ENCODE data around the gene HLX. TPM values are rescaled to one million over a fixed set of nuclear protein-coding genes. Genes with fewer than 3 reads are reported as not detected.
A peak's percentile ranks its signal among the peaks of the same experiment; 100 is the strongest.

HLX gene
- total and polyA plus RNA-seq, 2 donors, result 8.2 to 12.9 TPM

DNA sequence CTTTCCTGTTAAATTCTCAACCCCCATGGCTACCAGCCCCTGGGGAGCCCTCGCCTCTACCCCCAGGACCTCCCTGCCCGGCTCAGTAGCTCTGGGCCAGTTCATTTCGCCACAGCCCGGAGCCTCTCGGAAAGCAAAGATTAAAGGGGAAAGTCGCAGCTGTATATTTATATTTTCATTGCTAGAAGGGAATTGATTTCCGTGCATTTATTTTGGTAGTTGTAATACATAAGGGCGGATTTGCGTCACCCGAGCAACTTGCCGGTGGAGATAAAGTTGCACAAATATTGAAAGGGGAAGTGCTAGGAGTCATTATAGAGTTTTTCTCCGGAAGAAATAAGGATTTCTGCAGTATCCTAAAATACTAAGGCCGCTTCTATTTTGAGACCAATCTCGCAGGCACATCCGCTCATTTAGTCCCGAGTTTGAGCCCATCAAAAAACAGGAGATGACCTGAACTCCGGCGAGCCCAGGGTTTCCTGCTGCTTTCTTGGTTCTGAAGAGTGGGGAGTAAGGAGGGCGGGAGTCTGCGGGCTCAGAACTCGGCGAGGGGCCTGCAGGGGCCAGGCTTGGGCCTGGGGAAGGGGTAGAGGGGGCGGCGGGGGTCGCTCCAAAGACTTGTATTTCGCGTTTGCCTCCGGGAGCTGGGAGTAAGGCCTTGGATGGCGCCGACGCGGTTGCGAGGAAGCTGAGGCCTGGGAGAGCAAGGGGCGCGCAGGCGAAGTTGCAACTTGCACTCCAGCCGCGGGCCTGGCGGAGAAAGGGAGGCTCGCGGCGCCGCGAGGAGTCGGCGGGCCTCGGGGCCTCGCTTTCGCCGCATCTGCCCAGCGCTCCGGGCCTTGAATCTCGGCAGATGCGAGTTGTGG is 2.5 kb upstream of the HLX start:
- no peaks in the 10 kb centered on the region for H3K36me3 ChIP-seq (ENCODE audit: insufficient read depth)
- H3K4me3 ChIP-seq (ENCODE audit: low read depth, low read length), result peak overlapping the region; percentile 14
- 54% methylated on average over 54 of the region's 54 CpGs for whole genome bisulfite sequencing
- no peak for DNase-seq (ENCODE audit: extremely low spot score)
- peaks cover 2% of the 10 kb centered on the region for H3K4me1 ChIP-seq (ENCODE audit: insufficient read depth)
- H3K27ac ChIP-seq (ENCODE audit: low read depth), result no peak overlapping the region

DNA sequence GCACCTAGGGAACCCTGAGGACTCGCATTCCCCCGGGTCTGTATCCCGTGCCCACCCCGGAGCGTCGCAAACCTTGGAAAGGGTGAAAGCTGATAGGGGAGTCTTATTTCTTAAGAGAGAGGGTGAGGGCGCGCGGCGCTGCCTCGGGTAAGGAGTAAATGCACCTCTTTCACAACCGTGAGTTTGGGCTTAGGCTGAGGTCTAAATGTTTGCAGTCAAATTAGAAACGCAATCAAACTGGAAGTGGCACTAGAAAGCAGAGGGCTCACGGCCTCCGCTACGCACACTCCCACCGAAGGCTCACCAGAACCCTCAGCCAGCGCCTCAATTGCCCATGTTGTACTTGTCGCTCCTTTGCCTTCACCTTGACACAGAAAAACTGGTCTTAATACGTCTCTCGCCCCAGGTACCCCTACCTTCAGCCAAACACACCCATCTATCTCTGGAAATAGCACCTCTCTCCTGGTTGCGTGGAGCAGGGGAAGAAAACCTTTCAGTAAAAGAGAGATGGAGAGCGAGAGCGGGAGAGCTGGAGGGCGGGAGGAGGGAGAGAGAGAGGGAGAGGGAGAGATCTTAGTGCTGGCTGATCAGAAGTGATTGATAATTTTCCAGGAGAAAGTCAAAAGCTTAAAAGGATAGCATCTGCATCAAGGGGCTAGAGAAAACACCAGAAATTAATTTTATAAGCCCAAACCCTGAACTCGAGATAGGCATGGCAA is 1.7 kb upstream of the HLX start:
- DNase-seq (ENCODE audit: extremely low spot score), result no peak
- 60% methylated on average over 26 of the region's 26 CpGs for WGBS
- Histone ChIP-seq H3K4me1 (ENCODE audit: insufficient read depth) (peaks cover 2% of the 10 kb centered on the region), H3K27ac (ENCODE audit: low read depth) (no peak overlapping the region), H3K36me3 (ENCODE audit: insufficient read depth) (no peaks in the 10 kb centered on the region), H3K4me3 (ENCODE audit: low read depth, low read length) (peak overlapping the region; percentile 14)

DNA sequence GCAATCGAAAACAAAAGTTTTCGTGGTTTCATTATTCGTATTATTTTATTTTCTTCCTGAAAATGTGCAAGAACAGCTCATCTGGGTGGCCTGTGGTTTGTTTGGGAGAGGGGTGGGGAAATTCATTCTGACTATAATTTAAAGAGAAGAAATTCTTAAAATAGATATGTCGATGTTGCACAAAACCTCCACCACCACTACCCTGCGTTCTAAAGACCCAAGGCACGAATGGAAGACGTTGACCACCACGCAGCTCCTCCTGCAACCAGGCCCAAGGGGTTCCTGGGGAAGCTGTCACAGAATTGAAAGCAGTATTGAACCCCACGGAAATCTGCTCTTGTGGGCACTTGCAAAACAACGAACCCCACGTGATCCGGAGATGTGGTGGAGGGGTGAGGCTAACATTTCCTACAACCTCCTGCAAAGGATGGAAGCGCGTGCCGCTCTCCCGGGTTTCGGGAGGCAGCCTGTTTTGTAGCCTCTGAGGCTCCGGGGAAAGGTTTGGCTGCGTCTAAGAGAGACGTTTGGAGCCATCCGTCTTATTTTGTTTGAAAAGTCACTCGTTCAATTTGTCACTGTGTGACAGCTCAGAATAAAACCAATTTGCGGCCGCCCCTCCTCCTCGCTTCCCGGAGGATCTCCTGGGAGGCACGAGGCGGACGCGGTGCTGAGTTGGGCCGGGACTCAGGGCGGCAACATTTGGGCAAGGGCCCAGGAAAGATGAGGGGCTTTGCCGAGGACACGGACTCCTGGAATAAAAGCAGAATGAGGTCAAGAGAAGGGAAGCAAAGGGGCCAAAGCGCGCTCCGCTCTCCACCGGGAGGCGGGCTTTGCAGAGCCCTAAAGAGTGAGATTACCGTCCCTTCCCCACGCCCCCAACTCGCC is 810 bp upstream of the HLX start:
- H3K4me3 ChIP-seq (ENCODE audit: low read depth, low read length), result peak overlapping the region; percentile 84
- peaks cover 2% of the 10 kb centered on the region for H3K4me1 ChIP-seq (ENCODE audit: insufficient read depth)
- H3K36me3 ChIP-seq (ENCODE audit: insufficient read depth), result no peaks in the 10 kb centered on the region
- 21% methylated on average over 42 of the region's 42 CpGs for WGBS
- no peak for DNase-seq (ENCODE audit: extremely low spot score)
- peak overlapping the region; percentile 27 for H3K27ac ChIP-seq (ENCODE audit: low read depth)

DNA sequence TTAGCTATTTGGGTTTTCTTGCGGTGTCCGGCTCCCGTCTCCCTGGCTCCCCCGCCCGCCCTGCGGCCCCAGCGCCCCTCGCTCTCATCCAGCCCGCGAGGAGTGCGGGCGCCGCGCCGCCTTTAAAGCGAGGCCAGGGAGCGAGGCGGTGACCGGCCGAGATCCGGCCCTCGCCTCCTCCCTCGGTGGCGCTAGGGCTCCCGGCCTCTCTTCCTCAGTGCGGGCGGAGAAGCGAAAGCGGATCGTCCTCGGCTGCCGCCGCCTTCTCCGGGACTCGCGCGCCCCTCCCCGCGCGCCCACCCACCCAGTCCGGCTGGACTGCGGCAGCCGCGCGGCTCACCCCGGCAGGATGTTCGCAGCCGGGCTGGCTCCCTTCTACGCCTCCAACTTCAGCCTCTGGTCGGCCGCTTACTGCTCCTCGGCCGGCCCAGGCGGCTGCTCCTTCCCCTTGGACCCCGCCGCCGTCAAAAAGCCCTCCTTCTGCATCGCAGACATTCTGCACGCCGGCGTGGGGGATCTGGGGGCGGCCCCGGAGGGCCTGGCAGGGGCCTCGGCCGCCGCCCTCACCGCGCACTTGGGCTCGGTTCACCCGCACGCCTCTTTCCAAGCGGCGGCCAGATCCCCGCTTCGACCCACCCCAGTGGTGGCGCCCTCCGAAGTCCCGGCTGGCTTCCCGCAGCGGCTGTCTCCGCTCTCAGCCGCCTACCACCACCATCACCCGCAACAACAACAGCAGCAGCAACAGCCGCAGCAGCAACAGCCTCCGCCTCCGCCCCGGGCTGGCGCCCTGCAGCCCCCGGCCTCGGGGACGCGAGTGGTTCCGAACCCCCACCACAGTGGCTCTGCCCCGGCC is 492 bp downstream of the HLX start:
- Histone ChIP-seq H3K36me3 (ENCODE audit: insufficient read depth) (no peaks in the 10 kb centered on the region), H3K4me1 (ENCODE audit: insufficient read depth) (peaks cover 2% of the 10 kb centered on the region), H3K4me3 (ENCODE audit: low read depth, low read length) (peak overlapping the region; percentile 84), H3K27ac (ENCODE audit: low read depth) (peak overlapping the region; percentile 89)
- no peak for DNase-seq (ENCODE audit: extremely low spot score)
- WGBS, result under 1% methylated on average over 94 of the region's 94 CpGs

DNA sequence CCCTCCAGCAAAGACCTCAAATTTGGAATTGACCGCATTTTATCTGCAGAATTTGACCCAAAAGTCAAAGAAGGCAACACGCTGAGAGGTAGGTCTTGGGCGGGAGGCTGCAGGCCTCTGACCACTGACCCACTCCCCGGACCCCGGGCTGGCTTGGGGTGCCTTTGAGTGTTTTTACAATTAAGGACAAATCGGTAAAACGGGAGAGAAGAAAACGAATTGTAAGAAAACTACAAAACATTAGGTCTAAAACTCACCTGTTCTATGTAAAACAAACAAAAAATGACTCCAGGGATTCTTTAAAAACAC is 1.1 kb downstream of the HLX start:
- Histone ChIP-seq H3K4me3 (ENCODE audit: low read depth, low read length) (peak overlapping the region; percentile 84), H3K27ac (ENCODE audit: low read depth) (no peak overlapping the region), H3K4me1 (ENCODE audit: insufficient read depth) (peaks cover 2% of the 10 kb centered on the region), H3K36me3 (ENCODE audit: insufficient read depth) (no peaks in the 10 kb centered on the region)
- WGBS, result 28% methylated on average over 8 of the region's 8 CpGs
- no peak for DNase-seq (ENCODE audit: extremely low spot score)

DNA sequence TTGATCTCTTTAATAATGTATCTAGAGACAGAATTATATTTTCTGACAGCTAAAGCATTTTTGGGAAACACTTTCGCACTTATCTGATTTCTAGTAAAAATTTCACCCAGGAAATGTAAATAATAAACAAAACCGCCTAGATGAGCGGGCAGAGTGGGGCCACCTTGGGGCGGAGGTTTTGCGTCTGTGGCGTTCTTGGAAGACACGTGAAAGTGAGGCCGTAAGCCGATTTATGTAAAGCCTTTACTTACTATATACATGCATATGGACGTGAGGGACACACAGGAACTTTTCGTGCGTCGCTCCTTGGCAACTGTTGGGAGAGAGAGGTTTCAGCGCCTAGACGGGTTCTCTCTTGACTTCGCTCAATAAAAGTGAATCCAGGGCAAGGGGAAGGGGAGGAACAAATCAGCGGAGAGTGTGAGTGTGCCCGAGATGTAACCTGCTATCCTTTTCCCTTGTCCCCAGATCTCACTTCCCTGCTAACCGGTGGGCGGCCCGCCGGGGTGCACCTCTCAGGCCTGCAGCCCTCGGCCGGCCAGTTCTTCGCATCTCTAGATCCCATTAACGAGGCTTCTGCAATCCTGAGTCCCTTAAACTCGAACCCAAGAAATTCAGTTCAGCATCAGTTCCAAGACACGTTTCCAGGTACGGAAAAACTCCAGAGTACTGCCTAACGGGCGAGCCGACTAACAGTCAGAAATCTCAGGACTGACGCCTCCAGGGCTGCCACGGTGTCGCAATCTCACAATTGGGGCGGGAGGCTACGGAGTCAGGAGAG is 1.7 kb downstream of the HLX start:
- peaks cover 2% of the 10 kb centered on the region for H3K4me1 ChIP-seq (ENCODE audit: insufficient read depth)
- 44% methylated on average over 37 of the region's 37 CpGs for WGBS
- H3K36me3 ChIP-seq (ENCODE audit: insufficient read depth), result no peaks in the 10 kb centered on the region
- DNase-seq (ENCODE audit: extremely low spot score), result no peak
- H3K27ac ChIP-seq (ENCODE audit: low read depth), result no peak overlapping the region
- H3K4me3 ChIP-seq (ENCODE audit: low read depth, low read length), result peak overlapping the region; percentile 13

DNA sequence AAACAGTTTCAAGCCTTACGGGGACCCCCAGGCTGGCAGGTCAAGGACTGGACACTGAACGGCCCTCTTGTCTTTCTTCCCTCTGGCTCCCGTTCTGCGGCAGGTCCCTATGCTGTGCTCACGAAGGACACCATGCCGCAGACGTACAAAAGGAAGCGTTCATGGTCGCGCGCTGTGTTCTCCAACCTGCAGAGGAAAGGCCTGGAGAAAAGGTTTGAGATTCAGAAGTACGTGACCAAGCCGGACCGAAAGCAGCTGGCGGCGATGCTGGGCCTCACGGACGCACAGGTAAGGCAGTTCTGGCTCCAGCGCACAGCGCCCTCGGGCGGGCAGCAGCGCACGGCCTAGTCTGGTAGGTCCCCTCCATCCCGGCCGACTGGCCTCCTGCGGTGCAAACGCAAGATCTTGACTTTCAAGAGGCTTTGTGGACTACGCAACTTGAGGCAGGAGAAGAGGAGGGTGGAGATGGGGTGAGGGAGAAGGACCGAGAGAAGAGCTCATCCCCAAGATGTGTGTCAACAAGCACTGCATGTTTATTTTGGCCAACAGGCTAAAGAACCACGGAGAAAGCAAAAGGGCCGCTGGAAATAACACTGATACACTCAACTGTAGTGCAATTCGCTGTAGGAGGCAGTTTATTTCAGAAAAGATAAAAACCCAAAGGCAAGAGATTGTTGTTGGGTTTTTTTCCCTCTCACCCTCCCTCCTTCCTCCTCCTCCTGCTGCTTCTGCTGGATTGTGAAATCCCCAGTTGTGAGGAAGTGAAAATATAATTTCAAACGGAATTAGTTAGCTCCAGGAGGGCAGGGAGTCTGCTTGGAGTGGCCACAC is 3.0 kb downstream of the HLX start:
- Histone ChIP-seq H3K4me3 (ENCODE audit: low read depth, low read length) (no peak overlapping the region), H3K27ac (ENCODE audit: low read depth) (no peak overlapping the region), H3K36me3 (ENCODE audit: insufficient read depth) (no peaks in the 10 kb centered on the region), H3K4me1 (ENCODE audit: insufficient read depth) (peaks cover 2% of the 10 kb centered on the region)
- 71% methylated on average over 34 of the region's 34 CpGs for WGBS
- DNase-seq (ENCODE audit: extremely low spot score), result no peak

DNA sequence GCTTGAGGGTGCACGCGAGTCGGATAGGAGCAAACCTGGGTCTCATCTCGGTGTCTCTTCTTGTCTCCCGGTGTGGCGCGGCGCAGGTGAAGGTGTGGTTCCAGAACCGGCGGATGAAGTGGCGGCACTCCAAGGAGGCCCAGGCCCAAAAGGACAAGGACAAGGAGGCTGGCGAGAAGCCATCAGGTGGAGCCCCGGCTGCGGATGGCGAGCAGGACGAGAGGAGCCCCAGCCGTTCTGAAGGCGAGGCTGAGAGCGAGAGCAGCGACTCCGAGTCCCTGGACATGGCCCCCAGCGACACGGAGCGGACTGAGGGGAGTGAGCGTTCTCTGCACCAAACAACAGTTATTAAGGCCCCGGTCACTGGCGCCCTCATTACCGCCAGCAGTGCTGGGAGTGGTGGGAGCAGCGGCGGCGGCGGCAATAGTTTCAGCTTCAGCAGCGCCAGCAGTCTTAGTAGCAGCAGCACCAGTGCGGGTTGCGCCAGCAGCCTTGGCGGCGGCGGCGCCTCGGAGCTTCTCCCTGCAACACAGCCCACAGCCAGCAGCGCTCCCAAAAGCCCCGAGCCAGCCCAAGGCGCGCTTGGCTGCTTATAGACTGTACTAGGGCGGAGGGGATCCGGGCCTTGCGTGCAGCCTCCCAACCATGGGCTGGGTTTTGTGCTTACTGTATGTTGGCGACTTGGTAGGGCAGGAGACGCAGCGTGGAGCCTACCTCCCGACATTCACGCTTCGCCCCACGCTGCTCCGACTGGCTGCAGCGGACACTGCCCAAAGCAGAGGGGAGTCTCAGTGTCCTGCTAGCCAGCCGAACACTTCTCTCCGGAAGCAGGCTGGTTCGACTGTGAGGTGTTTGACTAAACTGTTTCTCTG is 5.1 kb downstream of the HLX start:
- no peak for DNase-seq (ENCODE audit: extremely low spot score)
- H3K4me3 ChIP-seq (ENCODE audit: low read depth, low read length), result no peak overlapping the region
- peaks cover 2% of the 10 kb centered on the region for H3K4me1 ChIP-seq (ENCODE audit: insufficient read depth)
- WGBS, result 63% methylated on average over 59 of the region's 59 CpGs
- H3K27ac ChIP-seq (ENCODE audit: low read depth), result no peak overlapping the region
- H3K36me3 ChIP-seq (ENCODE audit: insufficient read depth), result no peaks in the 10 kb centered on the region

DNA sequence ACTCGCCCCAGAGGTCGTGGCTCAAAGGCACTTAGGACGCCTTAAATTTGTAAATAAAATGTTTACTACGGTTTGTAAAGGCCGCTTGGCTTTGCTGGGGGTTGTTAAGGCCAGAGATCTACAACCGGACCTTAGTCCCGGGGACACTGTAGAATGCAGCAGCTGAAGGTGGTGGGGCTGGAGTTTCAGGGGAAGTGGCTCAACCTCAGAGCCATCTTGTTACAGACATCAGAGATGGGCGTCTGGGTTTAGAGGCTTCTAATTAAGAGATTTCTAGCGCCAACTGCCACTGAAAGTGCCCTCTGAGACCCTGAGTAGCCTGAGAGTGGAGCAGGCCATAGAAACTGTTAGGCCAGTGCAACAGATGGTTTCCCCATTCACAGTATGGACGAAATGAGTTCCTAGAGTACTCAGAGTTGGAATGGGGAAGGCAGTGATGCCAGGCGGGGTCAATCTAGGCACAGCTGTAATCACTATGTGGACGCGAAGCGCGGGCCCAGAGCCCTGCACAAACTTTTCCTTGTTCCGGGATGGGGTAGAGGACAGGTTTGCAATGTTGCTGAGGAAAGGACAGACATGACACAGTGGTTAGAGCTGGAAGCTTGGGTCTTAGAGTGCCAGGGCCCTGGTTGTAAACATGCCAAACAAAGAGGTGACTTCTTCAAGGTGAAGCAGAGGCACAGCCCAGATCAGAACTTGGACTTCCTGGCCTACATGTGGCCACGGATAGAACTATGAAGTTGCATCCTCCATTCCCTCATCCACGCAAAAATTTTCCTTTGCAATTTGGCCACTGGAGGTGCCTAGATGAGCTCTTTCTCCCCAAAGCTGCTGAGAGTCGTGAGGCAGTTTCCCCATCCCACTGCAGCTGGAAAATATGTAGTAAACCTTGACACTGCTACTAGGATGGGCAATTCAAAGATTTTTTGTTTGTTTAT is 6.0 kb downstream of the HLX start:
- WGBS, result 86% methylated on average over 19 of the region's 19 CpGs
- no peak for DNase-seq (ENCODE audit: extremely low spot score)
- H3K4me3 ChIP-seq (ENCODE audit: low read depth, low read length), result no peak overlapping the region
- H3K36me3 ChIP-seq (ENCODE audit: insufficient read depth), result no peaks in the 10 kb centered on the region
- no peaks in the 10 kb centered on the region for H3K4me1 ChIP-seq (ENCODE audit: insufficient read depth)
- no peak overlapping the region for H3K27ac ChIP-seq (ENCODE audit: low read depth)

DNA sequence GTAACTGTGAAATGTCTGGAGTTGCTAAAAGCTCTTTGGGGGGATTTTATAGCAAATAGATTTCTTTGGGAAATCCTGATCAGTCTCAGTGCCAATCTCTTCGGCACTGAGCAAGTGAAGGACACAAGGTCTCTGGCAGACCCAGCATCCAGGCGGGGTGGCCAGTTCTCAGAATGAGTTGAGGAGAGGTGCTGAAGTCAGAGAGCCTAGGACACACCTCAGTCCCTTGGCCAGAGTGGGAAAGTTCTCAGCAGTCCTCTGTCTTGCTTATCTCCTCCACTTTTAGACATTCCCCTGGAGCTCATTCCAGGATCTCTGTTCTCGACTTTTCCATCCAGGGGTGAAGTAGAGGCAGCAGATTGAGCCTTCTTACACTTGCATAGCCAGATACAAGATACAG is 6.7 kb downstream of the HLX start:
- H3K4me3 ChIP-seq (ENCODE audit: low read depth, low read length), result no peak overlapping the region
- no peaks in the 10 kb centered on the region for H3K36me3 ChIP-seq (ENCODE audit: insufficient read depth)
- no peaks in the 10 kb centered on the region for H3K4me1 ChIP-seq (ENCODE audit: insufficient read depth)
- 93% methylated on average over 3 of the region's 3 CpGs for whole genome bisulfite sequencing
- no peak for DNase-seq (ENCODE audit: extremely low spot score)
- H3K27ac ChIP-seq (ENCODE audit: low read depth), result no peak overlapping the region
